ENCODE measurements around the gene DDX59.

- no peak for TF ChIP-seq POLR2AphosphoS5 (IDR thresholded peaks at IDR 0.05)
- no peak for TF ChIP-seq CTCF (IDR thresholded peaks at IDR 0.05)
- no peak for TF ChIP-seq POLR2A (IDR thresholded peaks at IDR 0.05)
Measured at GRCh38 chr1:200610846-200611245, 58.9 kb downstream of the DDX59 start.
